Measurements from ENCODE around the gene TTC14. TPM values are rescaled to one million over a fixed set of nuclear protein-coding genes. Genes with fewer than 3 reads are reported as not detected.

Gene TTC14
- polyA plus RNA-seq, 3 donors: 108 to 128 (median 125) TPM

GRCh38 chr3:180630371-180630770 lies 28.4 kb downstream of the TTC14 start:
- no peak for DNase-seq (ENCODE audit: low read depth in 3 of 3, low spot score in 2 of 3)

GRCh38 chr3:180631317-180631716 lies 29.4 kb downstream of the TTC14 start:
- DNase-seq (ENCODE audit: low read depth in 3 of 3, low spot score in 2 of 3): no peak

- no peak for DNase-seq (ENCODE audit: low read depth in 3 of 3, low spot score in 2 of 3)
Measured at GRCh38 chr3:180633722-180634121, 31.8 kb downstream of the TTC14 start.

- DNase-seq (ENCODE audit: low read depth in 3 of 3, low spot score in 2 of 3): no peak
Measured at GRCh38 chr3:180640987-180641386, 39.0 kb downstream of the TTC14 start.

GRCh38 chr3:180646187-180646790 lies 44.3 kb downstream of the TTC14 start:
- DNase-seq (ENCODE audit: low read depth in 3 of 3, low spot score in 2 of 3): no peak

- no peak for DNase-seq (ENCODE audit: low read depth in 3 of 3, low spot score in 2 of 3)
Measured at GRCh38 chr3:180656406-180656805, 54.4 kb downstream of the TTC14 start.

- no peak for DNase-seq (ENCODE audit: low read depth in 3 of 3, low spot score in 2 of 3)
Measured at GRCh38 chr3:180657094-180657493, 55.1 kb downstream of the TTC14 start.

Other genes with a start within 250 kb of the TTC14 start
- 1 to 10 TPM; 5.0 to 5.4 (median 5.2) TPM for gene CCDC39, start 77.3 kb downstream of the TTC14 start, polyA plus RNA-seq (ENCODE audit: insufficient read length in 3 of 3)